Choroid plexus epithelial cell (primary cell): ENCODE results near the gene MAPK13.

Experiments
- DNase-seq: peaks from one replicate; pipeline ENCODE4 v3.0.0-alpha.2; 2010; ENCODE audit warnings: low read depth
- H3K4me3 ChIP-seq: 2 replicates; pipeline ENCODE4 v1.5.1; 2011; ENCODE audit warnings: low read depth, mild to moderate bottlenecking, control low read depth, low read length, moderate library complexity
- CTCF ChIP-seq: conservative IDR thresholded peaks from 2 replicates; pipeline ENCODE4 v1.5.1; 2011; ENCODE audit warnings: low read depth, mild to moderate bottlenecking, control low read depth, inconsistent platforms, low read length, moderate library complexity

The MAPK13 gene

GRCh38 chr6:36133912-36134311 lies 3.6 kb downstream of the MAPK13 start:
- no peak for DNase-seq
- no peak for TF ChIP-seq CTCF
- no peak overlapping the region for H3K4me3 ChIP-seq

DNA sequence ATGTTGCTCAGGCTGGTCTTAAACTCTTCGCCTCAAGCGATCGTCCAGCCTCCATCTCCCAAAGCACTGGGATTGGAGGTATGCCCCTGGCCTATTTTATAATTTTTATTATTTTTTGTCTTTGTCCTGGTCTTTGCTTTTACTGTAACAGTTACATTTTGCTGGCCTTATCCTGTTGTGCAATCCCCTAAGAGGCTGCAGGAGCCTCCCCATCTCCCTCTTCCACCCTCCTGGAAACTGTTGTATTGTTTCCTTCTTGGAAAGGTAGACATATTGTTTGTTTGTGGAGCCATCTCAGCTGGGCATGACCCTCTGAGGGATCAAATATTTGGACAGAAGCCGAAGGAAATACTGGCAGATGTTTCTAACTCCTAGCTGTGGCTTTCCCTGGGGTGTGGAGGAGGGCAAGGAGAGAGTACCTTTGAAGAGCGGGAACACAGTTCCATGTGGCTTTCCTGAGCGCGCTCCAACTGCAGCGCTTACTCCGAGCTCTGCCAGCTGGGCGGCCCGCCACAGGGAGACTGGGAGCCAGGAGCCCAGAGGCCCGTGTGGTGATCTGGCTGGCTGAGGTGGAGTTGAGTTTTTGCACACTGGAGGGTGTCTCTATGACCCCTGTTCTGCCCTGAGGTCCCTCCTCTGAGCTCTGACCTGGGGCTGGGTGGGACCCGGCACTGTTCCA lies 4.9 kb downstream of the MAPK13 start:
- no peak for TF ChIP-seq CTCF
- no peak for DNase-seq
- H3K4me3 ChIP-seq = no peak overlapping the region

DNA sequence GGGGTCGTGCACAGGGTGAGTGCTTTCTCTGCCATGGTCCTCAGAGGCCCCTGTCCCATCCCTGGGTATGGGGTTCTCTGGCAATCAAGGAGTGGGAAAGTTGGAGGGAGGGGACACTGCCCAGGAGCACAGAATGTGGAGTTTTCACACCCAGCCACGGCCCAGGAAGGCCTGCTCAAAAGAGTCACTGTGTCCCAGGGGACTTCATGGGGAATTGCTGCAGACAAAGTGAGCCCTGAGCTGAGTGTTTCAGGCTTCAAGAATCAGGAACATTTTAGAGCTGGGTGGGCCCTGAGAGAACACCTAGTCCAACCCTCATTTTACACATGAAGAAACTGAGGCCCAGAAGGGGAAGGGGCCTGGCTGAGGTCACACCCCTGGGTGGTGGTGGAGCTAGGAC lies 5.7 kb downstream of the MAPK13 start:
- no peak overlapping the region for H3K4me3 ChIP-seq
- no peak for DNase-seq
- no peak for TF ChIP-seq CTCF

DNA sequence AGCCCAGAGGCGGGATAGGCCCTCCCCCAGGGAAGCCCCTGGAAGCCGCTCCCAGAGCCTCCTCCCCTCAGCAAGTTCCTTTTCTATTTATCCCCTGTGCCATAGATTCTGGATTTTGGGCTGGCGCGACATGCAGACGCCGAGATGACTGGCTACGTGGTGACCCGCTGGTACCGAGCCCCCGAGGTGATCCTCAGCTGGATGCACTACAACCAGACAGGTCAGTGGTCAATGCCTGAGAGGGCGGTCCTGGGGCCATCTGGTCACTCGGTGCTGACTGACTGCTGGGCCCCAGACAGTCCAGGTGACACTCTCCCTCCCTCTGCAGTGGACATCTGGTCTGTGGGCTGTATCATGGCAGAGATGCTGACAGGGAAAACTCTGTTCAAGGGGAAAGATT lies 6.2 kb downstream of the MAPK13 start:
- no peak overlapping the region for H3K4me3 ChIP-seq
- no peak for TF ChIP-seq CTCF
- DNase-seq = no peak

DNA sequence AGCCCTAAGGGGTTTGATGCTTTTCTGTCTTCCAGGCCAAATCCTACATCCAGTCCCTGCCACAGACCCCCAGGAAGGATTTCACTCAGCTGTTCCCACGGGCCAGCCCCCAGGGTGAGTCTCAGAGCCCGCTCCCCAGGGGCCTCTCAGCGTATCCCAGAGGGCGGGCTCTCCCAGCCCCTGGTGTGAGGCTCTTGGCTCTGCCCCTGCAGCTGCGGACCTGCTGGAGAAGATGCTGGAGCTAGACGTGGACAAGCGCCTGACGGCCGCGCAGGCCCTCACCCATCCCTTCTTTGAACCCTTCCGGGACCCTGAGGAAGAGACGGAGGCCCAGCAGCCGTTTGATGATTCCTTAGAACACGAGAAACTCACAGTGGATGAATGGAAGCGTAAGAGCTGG lies 8.4 kb downstream of the MAPK13 start:
- no peak overlapping the region for H3K4me3 ChIP-seq
- no peak for TF ChIP-seq CTCF
- no peak for DNase-seq

DNA sequence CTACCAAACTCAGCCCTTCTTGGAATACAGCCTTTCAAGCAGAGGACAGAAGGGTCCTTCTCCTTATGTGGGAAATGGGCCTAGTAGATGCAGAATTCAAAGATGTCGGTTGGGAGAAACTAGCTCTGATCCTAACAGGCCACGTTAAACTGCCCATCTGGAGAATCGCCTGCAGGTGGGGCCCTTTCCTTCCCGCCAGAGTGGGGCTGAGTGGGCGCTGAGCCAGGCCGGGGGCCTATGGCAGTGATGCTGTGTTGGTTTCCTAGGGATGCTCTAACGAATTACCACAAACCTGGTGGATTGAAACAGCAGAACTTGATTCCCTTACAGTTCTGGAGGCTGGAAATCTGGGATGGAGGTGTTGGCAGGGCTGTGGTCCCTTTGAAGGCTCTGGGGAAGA lies 9.1 kb downstream of the MAPK13 start:
- peak; percentile 64 for TF ChIP-seq CTCF
- no peak overlapping the region for H3K4me3 ChIP-seq
- peak; percentile 50 for DNase-seq

DNA sequence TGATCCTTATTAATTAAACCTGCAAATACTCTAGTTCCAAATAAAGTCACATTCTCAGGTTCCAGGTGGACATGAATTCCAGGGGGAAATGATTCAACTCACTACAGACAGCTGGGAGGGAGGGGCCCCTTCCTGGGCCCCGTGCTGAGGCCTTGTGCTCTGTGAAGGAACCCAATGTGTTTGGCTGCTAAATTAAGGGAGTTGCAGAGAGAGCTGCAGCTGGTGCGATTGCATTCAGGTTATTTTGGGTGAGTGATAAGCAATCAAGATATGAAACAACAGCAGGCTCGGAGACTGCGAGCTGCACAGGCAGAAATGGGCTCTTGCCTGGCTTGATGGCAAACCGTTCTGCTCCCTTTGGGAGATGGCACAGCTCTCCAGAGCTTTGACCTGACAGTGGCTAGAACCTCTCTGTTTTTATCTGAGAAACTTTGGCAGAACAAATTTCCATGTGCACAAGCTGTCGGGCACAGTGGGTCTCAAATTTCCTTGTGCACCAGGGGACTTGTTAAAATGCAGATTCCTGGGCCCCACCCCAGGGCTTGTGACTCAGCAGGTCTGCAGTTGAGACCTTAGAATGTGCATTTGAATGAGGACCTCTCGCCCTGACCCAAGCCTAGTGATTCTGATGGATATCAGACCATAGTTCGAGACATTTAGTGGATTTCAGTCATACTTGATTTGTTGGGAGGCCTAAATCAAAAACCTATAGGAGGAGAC lies 9.8 kb downstream of the MAPK13 start:
- no peak overlapping the region for H3K4me3 ChIP-seq
- no peak for TF ChIP-seq CTCF
- DNase-seq = no peak
